Stimulated activated CD4-positive, alpha-beta T cell treated with anti-CD3 and anti-CD28 coated beads, Interleukin-12 subunit alpha, Interleukin-12 subunit beta, amount 100 ng/mL, for 24 hours (primary cell): ENCODE results near the gene ARHGEF10L.

Experiments
- DNase-seq, 2 experiments: peaks; one replicate each; pipeline ENCODE4 v3.0.0-alpha.2; 2020; ENCODE audit warnings: low read depth in 2 of 2

The ARHGEF10L gene

DNA sequence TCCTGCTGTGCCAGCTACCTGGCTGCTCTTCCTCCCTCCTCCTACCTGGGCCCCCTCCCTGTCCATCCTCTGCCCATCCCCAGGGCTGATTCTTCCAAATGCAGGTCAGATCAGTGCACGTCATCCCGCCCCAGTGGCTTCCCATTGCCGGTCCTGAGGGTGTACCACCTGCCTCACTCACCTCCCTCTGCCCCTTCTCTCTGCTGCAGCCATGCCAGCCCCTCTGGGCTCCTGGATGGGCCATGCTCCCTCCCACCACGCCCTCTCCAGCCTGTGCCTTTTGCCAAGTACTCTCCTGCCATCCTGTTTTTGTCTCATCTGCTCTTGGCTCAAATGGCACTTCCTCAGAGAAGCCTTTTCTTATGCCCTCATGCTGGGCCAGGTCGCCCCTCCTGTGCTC lies 95.8 kb downstream of the ARHGEF10L start:
- no peak for DNase-seq

DNA sequence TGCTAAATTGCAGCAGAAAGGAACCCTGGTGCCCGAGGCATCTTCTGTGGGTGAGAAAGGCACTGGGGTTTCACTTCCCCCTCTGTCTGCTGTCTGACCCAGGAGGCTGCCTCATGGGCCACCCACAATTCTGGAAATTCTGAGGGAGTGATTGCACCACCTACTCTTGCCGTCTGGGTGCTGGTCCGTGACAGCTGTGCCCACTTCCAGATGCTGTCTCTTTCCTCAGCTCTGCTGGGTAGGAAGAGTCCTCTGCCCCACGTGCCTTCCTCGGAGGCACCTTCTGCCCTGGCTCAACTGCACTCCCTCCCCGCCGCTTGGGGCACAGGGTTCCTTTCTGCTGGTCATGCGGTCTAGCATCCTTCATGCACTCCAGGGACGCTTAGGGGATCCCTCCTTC lies 96.3 kb downstream of the ARHGEF10L start:
- DNase-seq = no peak

DNA sequence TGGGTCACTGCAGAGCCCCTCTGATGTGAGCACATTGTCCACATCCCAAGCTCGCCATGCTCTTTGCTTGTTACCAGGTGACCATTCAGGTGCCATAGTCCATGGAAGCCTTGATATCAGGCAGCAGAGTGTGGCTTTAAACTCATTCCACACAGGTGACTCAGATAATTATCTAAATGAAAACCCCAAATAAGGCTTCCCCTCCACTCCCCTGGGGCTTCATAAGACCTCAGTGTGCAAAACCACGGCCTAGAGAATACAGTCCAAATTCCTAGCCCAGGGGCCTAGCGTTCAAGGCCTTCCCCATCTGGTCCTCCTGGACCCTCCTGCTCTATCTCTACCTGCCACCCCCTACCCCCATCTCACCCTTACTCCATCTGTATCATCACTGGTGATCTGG lies 97.1 kb downstream of the ARHGEF10L start:
- DNase-seq = no peak

DNA sequence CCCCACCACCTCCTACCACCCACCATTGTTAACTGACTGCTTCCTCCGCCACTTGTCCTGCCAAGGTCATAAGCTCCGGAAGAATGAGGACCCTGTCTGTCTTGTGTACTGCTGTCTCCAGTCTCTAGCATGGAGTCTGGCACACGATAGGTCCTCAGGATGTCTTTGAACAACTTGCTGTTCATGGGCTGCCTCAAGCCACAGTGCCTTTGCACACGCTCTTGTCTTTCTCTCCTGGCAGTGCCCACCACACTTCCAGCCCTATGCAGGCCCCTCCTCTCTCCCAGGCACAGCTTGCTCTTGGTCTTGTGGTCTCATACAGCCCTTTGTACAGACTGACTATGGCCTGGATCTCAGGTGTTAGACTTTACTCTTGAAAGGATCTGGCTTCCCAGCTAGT lies 97.6 kb downstream of the ARHGEF10L start:
- no peak for DNase-seq

DNA sequence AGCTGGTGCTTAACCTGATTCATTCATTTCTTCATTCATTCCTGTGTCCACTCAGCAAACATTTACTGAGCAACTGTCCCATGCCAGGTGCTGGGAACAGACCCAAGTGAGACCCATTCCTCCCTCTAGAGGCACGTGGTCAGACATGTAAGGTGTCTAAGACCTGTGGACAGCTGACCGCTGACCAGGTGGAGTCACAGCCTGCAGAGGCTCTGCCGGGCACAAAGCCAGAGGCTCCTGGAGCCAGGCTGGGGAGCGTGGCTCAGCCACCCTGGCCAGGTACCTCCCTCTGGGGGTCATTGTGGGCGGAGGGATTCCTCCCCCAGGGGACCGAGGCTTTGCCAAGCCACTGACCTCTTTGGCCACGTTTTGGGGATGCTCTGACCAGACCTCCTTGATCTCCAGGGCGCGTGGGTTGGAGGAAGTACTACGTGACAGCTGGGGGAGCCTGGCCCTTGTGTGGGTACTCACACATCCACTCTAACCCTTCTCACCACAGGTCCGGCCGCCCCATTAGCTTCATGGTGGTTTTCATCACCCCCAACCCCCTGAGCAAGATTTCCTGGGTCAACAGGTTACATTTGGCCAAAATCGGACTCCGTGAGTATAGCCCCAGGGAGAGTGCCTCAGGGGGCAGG lies 100.3 kb downstream of the ARHGEF10L start:
- DNase-seq = no peak

DNA sequence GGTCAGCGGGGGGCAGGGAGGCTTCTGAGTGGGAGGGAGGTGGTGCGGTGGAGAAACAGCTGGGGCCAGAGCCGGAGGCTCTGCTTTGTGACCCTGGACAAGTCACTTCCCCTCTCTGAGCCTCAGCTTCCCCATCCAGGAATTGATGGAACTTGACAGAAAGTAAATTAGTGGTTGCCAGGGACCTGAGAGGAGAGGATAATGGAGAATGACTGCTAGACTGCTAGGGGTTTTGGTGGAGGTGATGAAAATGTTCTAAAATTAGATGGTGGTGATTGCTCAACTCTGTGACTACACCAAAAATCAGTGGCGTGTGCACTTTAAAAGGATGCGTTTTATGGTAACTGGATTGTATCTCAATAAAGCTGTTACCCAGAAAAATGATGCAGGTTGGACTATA lies 100.9 kb downstream of the ARHGEF10L start:
- no peak for DNase-seq

DNA sequence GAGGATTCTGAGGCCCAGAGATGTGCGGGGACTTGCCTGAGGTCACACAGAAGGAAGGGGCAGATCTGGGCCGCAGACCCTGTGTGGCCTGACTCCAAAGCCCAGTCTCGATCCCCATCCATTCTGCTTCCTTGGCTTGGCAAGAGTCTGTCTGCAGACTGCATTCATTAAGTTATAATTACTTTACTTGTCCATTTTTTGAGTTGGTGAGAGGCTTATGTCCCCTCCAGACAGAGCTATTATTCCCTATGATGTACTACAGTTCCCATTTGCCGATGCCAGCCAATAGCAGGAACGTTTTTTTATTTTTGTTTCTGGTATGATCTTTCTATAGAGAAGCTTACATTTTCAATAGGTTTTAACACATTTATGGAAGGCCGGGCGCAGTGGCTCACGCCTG lies 101.5 kb downstream of the ARHGEF10L start:
- DNase-seq = no peak

DNA sequence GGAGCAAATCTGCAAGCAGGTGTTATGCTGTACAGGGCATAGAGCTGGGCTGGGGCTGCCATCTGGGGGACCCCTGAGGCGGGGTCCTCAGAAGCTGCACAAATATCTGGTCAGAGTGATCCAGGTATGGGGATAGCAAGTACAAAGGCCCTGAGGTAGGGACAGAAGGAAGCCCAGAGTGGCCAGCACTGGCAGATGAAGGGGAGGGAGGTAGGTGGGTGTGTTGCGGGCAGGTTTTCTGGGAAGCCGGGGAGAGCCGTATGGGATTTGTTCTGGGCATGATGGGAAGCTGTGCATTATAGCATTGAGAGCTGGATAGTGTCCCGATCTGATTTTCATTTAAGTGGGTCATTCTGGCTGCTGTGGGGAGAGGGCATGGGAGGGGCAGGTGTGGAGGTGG lies 102.7 kb downstream of the ARHGEF10L start:
- DNase-seq = no peak

DNA sequence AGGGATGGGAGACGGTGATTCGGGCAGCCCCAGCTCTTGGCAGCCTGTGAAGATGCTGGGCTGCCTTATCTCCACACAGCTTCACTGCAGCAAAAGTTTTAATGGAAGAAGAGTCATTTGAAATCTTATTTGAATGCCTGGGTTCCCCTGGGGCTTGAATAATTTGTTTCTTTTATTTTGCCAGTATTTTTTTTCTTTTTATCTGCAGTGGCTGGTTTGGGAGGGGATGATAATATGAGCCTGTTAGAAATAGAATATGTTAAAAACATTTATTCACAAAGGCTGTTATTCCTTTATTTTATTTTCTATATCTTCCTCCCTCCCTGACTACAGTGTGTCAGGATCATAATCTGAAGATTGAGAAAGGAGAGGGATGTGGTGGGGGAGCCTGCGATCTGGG lies 103.4 kb downstream of the ARHGEF10L start:
- no peak for DNase-seq

DNA sequence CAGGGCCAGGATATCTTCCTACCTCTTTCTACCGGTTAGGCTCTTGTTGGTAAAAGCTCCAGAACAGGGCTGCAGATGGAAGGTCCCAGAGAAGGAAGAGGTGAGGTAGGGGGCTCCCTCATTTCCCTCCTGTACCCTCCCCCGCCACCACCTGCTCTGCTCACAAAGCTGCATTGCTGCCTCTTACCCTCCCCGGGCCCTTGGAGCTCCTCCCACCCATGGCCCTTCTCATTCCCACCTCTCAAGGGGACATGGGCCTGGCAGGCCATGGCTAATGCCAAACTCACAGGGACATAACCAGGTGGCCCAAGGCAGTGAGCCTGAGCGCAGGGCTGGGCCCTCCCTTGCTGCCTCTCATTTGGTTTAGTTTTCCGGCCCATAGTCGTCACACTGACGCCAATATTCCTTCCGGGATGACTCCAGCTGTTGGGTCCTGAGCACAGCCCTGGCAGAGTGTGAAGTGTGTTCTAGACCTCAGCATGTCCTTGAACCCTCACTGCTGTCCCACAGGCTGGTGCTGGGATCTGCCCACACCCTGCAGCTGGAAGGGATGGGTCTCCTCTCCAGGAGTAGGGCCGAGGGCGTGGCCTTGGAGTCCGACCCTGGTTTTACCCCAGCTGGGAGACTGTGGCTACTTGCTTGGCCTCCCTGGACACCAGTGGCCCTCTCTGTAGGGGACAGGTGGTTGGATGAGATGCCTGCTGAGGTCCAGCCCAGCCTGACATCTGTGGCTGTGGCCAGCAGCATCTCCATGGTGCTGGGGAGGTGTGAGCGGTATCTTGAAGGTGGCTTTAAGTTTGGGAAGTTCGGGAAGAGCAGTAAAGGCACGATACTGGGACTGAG lies 104.6 kb downstream of the ARHGEF10L start:
- no peak for DNase-seq

DNA sequence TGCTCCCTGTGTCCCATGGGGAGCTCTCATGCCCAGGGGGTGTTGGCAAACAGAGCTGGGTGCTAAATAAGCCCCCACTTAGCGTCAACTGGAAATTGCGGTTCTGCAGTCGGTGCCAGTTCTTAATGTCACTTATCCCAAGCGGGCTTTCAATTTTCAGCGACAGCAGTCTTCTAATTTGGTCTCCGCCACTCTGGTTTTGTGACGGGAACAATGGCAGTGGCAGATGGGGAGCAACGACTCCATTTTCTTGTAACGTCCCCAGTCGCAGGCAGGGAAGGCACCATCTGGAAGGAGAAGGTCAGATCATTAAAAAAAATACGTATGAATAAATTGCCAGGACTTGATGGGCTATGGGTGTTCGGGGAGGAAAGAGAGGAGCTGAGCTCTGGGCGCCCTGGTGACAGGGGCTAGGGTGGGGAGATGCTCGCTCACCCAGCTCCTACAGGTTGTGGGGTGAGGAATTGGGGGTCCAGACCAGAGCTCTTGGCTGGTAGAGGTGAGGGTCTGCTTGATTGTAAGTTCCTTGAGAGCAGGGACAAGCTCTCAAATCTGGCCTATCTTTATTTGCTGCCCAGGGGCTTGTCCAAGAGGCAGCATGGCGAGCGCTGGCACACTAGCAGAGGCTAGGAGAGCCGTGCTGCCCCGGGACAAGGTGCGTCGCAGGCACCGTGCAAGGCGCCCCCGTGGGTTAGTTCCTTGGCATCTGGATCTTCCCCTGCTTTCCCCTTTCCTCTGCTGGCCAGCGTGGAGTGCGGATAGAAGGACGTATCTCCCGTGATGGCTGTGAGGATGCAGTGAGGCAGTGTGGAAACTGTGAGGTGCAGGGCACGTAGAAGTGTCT lies 105.8 kb downstream of the ARHGEF10L start:
- DNase-seq = no peak

DNA sequence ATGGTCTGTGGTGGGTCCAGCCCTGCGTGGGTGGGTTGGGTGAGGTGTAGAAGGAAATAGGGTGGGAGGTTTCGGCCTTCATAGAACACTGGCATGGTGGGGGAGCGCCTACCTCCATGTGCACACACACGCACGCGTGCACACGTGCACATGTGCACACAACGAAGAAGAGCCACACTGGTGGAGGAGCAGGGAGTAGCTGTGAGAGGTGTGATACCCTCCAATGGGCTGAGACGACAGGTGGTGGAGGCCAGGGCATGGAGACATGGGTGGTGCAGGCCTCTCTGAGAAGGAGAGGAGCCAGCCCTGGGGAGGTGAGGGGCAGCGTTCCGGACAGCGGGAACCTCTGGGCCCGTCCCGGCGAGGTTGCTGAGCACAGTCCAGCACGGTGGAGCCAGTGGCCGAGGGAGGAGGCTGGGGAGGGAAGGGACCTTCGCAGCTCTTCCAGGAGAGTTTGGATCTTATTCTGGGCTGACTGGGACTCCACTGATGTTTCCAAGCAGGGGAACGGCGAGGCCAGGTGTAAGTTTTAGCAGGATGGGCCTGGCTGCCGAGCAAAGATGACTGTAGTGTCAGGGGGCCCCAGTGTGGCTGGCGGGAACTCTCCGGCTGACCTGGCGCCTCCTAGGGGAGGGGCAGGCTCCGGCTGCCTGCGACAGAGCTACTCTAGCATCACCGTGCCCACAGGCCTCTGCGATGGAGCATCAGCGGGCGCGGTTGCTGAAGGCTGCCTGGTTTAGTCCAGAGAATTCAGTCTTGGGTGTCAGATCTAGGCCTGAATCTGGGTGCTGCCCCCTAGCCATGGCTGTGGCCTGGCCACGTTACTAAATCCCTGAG lies 107.2 kb downstream of the ARHGEF10L start:
- DNase-seq = no peak

DNA sequence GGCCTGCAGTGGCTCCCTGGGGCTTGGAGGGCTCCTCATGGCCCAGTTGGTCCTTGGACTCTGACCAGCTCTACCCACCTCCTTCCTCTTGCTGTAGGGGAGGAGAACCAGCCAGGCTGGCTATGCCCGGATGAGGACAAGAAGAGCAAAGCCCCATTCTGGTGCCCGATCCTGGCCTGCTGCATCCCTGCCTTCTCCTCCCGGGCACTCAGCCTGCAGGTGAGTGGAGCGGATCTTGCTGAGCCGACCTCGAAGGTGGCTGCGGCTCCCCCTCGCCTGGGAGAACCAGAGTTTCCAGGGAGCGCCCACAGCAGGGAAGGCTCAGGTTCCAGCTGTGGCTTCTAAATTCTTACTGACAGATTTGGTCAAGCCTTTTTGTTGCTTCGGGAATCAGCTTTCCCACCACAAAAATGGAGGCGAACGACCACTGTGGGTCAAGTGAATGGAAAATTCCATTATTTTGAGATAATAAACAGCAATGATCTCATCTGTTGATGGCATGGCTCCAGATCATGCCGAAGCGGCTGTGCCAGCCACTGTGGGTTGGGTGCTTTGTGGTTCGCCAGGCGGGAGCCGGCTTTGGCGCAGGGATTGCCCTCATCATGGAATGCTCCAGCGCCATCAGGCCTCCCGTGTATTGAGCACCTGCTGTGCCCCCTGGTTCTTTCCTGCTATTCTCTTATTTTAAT lies 109.1 kb downstream of the ARHGEF10L start:
- no peak for DNase-seq

DNA sequence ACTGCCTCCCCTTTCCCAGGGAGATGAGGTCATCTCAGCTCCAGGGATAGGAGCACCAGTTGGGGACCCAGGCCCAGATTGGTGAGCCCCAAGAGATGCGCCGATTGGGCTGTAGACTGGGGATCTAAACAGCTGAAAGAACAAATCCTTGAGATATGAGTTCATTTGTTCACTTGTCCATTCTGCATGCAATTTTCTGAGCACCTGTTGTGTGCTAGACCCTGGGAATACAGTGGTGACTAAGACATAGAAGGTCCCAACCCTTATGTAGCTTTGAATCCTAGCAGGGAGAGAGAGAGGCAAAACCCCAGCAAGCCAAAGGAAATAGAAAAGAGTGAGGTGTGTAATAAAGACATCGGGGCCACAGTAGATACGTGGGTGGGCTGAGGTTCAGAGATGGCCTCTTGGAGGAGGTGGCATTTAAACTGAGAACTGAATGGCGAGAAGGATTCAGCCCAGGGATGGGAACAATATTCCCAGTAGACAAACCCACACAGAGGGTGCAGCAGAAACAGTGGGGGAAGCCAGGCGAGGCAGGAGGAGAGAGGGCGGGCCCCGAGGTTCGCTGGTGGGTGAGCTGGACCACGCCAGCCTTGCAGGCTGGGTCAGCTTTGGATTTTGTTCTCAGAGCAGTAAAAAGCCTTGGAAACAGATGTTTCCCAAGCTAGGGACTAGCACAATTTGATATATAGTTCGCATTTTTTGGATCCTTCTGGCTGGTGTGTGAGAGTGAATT lies 110.0 kb downstream of the ARHGEF10L start:
- DNase-seq = no peak

DNA sequence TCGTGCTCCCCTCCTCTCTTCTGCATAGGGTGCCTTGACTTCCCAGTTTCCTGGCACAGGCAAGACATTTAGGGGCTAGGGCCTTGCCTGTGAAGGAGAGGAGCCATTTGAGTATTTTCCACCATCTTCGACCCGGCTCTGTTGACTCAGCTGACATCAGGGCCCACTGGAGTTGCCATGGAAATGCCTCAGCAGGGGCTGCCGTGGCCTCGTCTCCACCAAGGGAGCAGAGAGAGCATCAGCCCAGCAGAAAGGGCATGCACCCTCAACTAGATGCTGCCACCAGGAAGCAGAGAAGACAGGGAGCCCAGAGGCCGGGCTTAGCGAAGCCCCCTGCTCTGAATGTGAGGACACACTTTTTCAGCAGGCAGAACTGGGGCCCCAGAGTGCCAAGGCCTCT lies 113.8 kb downstream of the ARHGEF10L start:
- no peak for DNase-seq

DNA sequence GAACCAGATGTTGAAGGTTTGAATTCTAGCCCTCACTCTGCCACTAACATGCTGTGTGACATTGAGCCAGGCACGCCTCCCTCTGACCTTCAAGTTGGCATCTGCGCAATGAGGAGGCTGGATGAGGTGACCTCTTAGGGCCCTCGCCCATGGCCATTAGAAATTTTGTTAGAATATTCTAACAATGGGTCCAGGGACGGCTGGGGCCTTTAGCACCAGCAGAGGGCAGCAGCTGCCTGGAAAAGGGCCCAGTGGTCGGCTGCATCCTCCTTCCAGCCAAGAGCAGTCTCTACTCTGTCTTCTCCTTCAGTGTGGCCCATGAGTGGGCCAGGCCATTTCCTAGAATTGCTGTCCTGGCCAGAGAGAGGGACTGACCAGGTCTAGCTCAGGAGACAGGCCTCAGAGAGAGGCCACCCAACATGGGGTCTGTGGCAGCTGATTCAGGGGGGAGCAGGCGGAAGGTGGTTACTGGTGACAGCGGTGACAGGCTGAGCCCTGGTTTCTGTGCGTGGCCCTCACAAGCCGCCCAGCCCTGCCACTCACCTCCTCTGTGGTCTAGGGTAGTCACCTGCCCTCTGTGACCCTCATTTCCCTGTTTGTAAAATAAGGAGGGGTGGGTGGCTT lies 114.3 kb downstream of the ARHGEF10L start:
- DNase-seq = peak; percentile 4 to 32

DNA sequence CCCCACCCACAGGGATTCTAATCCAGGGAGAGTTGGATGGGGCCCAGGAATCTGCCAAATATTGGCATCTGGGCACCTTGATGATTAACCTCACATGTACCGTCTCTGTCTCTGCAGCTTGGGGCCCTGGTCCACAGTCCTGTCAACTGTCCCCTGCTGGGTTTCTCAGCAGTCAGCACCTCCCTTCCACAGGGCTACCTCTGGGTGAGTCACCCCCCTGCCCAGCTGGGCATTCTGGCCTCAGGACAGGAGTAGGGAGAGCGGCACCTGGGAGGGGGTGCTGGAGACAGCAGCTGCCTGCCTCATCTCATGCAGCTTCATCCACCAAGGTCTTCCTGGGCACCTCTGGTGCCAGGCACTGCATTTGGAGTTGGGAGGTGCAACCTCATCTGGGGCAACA lies 115.0 kb downstream of the ARHGEF10L start:
- DNase-seq = no peak

DNA sequence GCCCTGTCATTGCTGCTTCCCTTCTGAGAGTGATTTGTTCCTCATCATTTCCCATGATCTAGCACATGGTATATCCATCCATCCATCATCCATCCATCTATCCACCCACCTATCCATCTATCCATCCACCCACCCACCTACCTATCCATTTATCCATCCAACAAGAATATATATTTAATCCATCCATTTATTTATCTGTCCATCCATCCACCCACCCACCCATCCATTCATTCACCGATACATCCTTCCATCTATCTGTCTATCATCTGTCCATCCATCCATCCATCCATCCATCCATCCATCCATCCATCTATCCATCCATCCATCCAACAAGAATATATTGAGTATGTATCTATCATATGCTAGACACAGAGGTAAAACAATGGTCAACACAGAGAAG lies 115.7 kb downstream of the ARHGEF10L start:
- DNase-seq = no peak

DNA sequence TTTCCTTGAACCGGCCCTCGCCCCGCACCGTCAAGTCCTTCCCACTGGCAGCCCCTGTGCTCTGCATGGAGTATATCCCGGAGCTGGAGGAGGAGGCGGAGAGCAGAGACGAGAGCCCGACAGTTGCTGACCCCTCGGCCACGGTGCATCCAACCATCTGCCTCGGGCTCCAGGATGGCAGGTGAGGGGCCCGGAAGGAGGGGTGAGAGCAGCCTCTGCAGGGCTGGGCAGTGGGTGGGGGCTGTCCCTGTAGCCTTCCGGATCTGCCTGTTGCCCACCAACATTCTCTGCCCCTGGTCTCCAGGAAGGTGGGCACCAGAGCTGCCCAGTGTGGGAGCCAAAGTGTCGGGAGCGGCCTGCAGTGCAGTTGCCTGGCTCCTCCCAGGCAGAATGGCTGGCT lies 116.4 kb downstream of the ARHGEF10L start:
- no peak for DNase-seq

DNA sequence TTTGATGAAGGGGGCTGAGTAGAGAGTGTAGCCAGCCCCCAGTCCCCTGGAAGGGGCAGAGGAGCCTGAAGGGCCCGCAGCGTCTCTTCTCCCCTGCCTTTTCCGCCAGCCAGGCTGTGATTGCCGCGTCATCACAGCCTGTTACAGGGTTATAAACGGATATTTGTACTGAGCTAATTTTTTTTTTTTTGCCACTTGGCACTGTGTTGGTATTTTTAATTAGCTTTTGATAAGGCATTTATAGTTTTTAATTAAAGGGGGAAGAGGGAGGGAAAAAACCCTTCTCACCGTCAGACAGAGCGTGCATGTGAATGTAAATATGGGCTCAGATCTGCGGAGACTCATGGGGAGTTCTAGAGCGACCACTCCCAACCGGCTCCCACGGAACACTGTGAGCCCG lies 117.9 kb downstream of the ARHGEF10L start:
- no peak for DNase-seq
